ENCODE data around the gene NOD1.

The NOD1 gene

DNA sequence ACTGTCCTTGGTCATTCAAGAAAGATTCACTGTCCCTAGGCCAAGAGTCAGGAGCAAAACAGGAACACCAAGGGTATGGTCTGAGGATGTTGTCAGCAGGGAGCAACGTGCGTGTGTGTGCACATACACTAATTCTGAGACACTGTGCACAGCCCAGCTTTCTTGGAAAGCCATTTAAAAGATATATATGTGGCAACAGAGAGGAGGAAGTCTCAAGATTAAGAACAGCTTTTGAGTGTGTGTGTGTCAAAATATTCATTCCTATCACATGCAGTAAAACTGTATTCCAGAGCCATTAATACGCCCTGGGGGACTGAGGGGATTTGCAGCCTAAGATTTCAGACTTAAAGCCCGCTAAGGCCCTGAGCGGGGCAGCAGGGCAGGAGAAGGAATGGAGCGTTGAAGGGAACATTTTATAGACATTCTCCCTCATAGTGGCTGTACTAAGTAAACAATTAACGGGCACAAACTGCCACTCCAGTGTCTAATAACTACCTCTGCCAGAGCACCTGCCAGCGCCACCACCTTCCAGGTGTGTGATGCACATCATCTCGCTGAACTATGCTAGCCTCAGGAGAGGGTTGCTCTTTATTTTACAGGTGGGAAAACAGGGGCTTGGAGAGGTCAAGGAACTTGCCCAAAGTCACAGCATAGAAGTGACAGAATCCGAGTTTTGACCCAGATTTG, 2.0 kb downstream of the NOD1 start:
- Histone ChIP-seq H3K27me3 (ENCODE audit: control insufficient read depth in 3 of 3, insufficient read depth in 3 of 3, low read depth in 1 of 3, low read length in 3 of 3) (peaks cover 0 to 21% (median 0%) of the 10 kb centered on the region in 3 experiments), H4K91ac (ENCODE audit: low read depth, low read length, poor library complexity) (no peak overlapping the region), H3K9ac (ENCODE audit: low read depth, low read length, poor library complexity) (no peak overlapping the region), H3K27ac (replicated peaks; ENCODE audit: low read length) (no peak overlapping the region), H2BK15ac (ENCODE audit: low read length) (no peak overlapping the region), H3K4me1 (ENCODE audit: control insufficient read depth in 2 of 2, insufficient read depth in 1 of 2, low read depth in 1 of 2, low read length in 2 of 2) (peaks cover 7% of the 10 kb centered on the region in 2 donors), H3K18ac (ENCODE audit: low read length) (no peak overlapping the region), H3K14ac (ENCODE audit: low read length) (no peak overlapping the region), H2BK5ac (ENCODE audit: low read length) (no peak overlapping the region), H3K4me2 (ENCODE audit: insufficient read depth, low read length, poor library complexity, severe bottlenecking) (no peak overlapping the region), H3K9me3 (replicated peaks in 1 of 2; ENCODE audit: control insufficient read depth in 2 of 2, insufficient read depth in 1 of 2, low read depth in 1 of 2, low read length in 2 of 2) (no peaks in the 10 kb centered on the region), H3K4me3 (ENCODE audit: low read length in 2 of 2) (no peak overlapping the region), H2AK5ac (ENCODE audit: low read depth, low read length) (no peak overlapping the region), H2AFZ (ENCODE audit: low read length) (no peak overlapping the region), H2BK120ac (ENCODE audit: low read depth, low read length) (no peak overlapping the region), H2BK12ac (ENCODE audit: low read length) (no peak overlapping the region), H3K79me1 (ENCODE audit: low read depth, low read length) (no peaks in the 10 kb centered on the region), H3K23ac (ENCODE audit: low read depth, low read length, poor library complexity) (no peak overlapping the region), H3K36me3 (replicated peaks in 1 of 2; ENCODE audit: control insufficient read depth in 2 of 2, insufficient read depth in 2 of 2, low read length in 2 of 2) (no peaks in the 10 kb centered on the region), H4K8ac (ENCODE audit: low read depth, low read length) (no peak overlapping the region), H3K4ac (ENCODE audit: low read length) (no peak overlapping the region)
- DNase-seq (ENCODE audit: low spot score): no peak
- WGBS, 2 donors (ENCODE audit: extremely low coverage in 2 of 2, insufficient read length in 2 of 2, insufficient replicate concordance in 1 of 2): no CpG with 5 or more reads among the region's 10 CpGs

DNA sequence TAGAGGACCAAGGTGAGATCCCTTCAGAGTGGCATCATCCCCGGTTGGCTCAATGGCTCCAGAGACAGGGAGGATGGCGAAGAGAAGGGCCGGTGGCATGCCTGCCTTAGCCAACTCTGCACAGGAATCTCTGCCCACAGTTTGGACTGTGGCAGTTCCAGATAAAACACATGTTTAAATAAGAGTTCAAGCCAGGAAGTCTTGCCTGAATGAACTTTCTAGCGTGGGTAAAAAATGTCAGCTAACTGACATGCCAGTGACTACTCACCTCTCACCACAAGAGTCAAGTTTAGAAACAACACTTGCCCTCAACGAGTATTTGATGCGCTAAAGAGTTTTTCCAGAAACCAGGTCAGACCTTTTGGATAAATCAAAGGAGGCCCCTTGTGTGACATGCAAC, 3.0 kb downstream of the NOD1 start:
- Histone ChIP-seq H3K4me1 (ENCODE audit: control insufficient read depth in 2 of 2, insufficient read depth in 1 of 2, low read depth in 1 of 2, low read length in 2 of 2) (peaks cover 14 to 17% of the 10 kb centered on the region in 2 donors), H3K9ac (ENCODE audit: low read depth, low read length, poor library complexity) (no peak overlapping the region), H3K9me3 (replicated peaks in 1 of 2; ENCODE audit: control insufficient read depth in 2 of 2, insufficient read depth in 1 of 2, low read depth in 1 of 2, low read length in 2 of 2) (no peaks in the 10 kb centered on the region), H2AK5ac (ENCODE audit: low read depth, low read length) (no peak overlapping the region), H3K14ac (ENCODE audit: low read length) (no peak overlapping the region), H2AFZ (ENCODE audit: low read length) (no peak overlapping the region), H2BK12ac (ENCODE audit: low read length) (no peak overlapping the region), H3K4me3 (ENCODE audit: low read length in 2 of 2) (no peak overlapping the region), H3K79me1 (ENCODE audit: low read depth, low read length) (no peaks in the 10 kb centered on the region), H2BK15ac (ENCODE audit: low read length) (no peak overlapping the region), H3K18ac (ENCODE audit: low read length) (no peak overlapping the region), H2BK5ac (ENCODE audit: low read length) (no peak overlapping the region), H3K27me3 (ENCODE audit: control insufficient read depth in 3 of 3, insufficient read depth in 3 of 3, low read depth in 1 of 3, low read length in 3 of 3) (peaks cover 0 to 12% (median 0%) of the 10 kb centered on the region in 3 experiments), H2BK120ac (ENCODE audit: low read depth, low read length) (no peak overlapping the region), H4K8ac (ENCODE audit: low read depth, low read length) (no peak overlapping the region), H3K4me2 (ENCODE audit: insufficient read depth, low read length, poor library complexity, severe bottlenecking) (no peak overlapping the region), H4K91ac (ENCODE audit: low read depth, low read length, poor library complexity) (no peak overlapping the region), H3K36me3 (replicated peaks in 1 of 2; ENCODE audit: control insufficient read depth in 2 of 2, insufficient read depth in 2 of 2, low read length in 2 of 2) (no peaks in the 10 kb centered on the region), H3K4ac (ENCODE audit: low read length) (no peak overlapping the region), H3K27ac (replicated peaks; ENCODE audit: low read length) (no peak overlapping the region), H3K23ac (ENCODE audit: low read depth, low read length, poor library complexity) (no peak overlapping the region)
- WGBS, 2 donors (ENCODE audit: extremely low coverage in 2 of 2, insufficient read length in 2 of 2, insufficient replicate concordance in 1 of 2): no CpG with 5 or more reads among the region's 6 CpGs
- no peak for DNase-seq (ENCODE audit: low spot score)

DNA sequence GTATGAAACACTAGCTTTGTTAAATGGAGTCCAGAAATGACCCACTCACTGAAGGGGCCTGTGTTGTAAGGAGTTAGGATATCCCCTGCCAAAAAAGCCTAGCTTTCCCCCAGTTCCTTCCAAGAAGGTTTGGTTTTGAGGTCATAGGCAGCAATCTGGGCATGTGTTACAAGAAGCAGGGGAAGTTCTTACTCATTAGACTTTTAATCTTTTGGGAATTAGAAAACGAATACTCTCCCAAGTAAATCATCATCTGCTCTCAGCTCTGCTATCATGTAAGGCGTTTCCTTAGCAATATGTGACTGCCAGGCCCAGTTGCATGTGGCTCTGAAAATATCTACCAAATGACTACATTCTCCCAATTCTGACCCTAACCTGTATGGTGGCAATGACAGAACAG, 3.7 kb downstream of the NOD1 start:
- H2AFZ ChIP-seq (ENCODE audit: low read length): no peak overlapping the region
- WGBS, 2 donors (ENCODE audit: extremely low coverage in 2 of 2, insufficient read length in 2 of 2, insufficient replicate concordance in 1 of 2): no CpG with 5 or more reads among the region's 2 CpGs
- H4K91ac ChIP-seq (ENCODE audit: low read depth, low read length, poor library complexity): no peak overlapping the region
- H3K4me2 ChIP-seq (ENCODE audit: insufficient read depth, low read length, poor library complexity, severe bottlenecking): no peak overlapping the region
- no peak overlapping the region for H2BK5ac ChIP-seq (ENCODE audit: low read length)
- H3K4me3 ChIP-seq (ENCODE audit: low read length in 2 of 2): no peak overlapping the region
- no peak overlapping the region for H2AK5ac ChIP-seq (ENCODE audit: low read depth, low read length)
- H3K79me1 ChIP-seq (ENCODE audit: low read depth, low read length): no peaks in the 10 kb centered on the region
- H3K36me3 ChIP-seq (replicated peaks in 1 of 2; ENCODE audit: control insufficient read depth in 2 of 2, insufficient read depth in 2 of 2, low read length in 2 of 2): no peaks in the 10 kb centered on the region
- H3K4ac ChIP-seq (ENCODE audit: low read length): no peak overlapping the region
- H3K14ac ChIP-seq (ENCODE audit: low read length): no peak overlapping the region
- H2BK15ac ChIP-seq (ENCODE audit: low read length): no peak overlapping the region
- H3K27ac ChIP-seq (replicated peaks; ENCODE audit: low read length): no peak overlapping the region
- H2BK120ac ChIP-seq (ENCODE audit: low read depth, low read length): no peak overlapping the region
- H3K18ac ChIP-seq (ENCODE audit: low read length): no peak overlapping the region
- peaks cover 14 to 17% of the 10 kb centered on the region in 2 donors for H3K4me1 ChIP-seq (ENCODE audit: control insufficient read depth in 2 of 2, insufficient read depth in 1 of 2, low read depth in 1 of 2, low read length in 2 of 2)
- no peak for DNase-seq (ENCODE audit: low spot score)
- H3K27me3 ChIP-seq (ENCODE audit: control insufficient read depth in 3 of 3, insufficient read depth in 3 of 3, low read depth in 1 of 3, low read length in 3 of 3): peaks cover 0 to 8% (median 0%) of the 10 kb centered on the region in 3 experiments
- no peak overlapping the region for H2BK12ac ChIP-seq (ENCODE audit: low read length)
- H3K9me3 ChIP-seq (replicated peaks in 1 of 2; ENCODE audit: control insufficient read depth in 2 of 2, insufficient read depth in 1 of 2, low read depth in 1 of 2, low read length in 2 of 2): no peaks in the 10 kb centered on the region
- no peak overlapping the region for H4K8ac ChIP-seq (ENCODE audit: low read depth, low read length)
- no peak overlapping the region for H3K23ac ChIP-seq (ENCODE audit: low read depth, low read length, poor library complexity)
- no peak overlapping the region for H3K9ac ChIP-seq (ENCODE audit: low read depth, low read length, poor library complexity)

DNA sequence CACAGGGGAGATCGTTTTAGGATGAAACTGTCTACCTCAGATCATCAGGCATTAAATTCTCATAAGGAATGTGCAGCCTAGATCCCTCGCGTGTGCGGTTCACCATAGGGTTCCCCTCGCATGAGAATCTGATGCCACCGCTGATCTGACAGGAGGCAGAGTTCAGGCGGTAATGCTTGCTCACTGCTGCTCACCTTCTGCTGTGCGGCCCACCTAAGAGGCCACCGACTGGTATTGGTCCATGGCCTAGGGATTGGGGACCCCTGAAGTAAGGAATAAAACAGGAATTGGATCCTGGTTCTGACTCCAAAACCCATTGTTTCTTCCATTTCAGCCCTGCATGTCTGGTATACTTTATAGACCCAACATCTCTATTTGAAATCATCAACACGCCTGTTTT, 4.1 kb downstream of the NOD1 start:
- Histone ChIP-seq H3K4me3 (ENCODE audit: low read length in 2 of 2) (no peak overlapping the region), H2AFZ (ENCODE audit: low read length) (no peak overlapping the region), H4K91ac (ENCODE audit: low read depth, low read length, poor library complexity) (no peak overlapping the region), H3K36me3 (replicated peaks in 1 of 2; ENCODE audit: control insufficient read depth in 2 of 2, insufficient read depth in 2 of 2, low read length in 2 of 2) (no peaks in the 10 kb centered on the region), H2BK12ac (ENCODE audit: low read length) (no peak overlapping the region), H3K27me3 (ENCODE audit: control insufficient read depth in 3 of 3, insufficient read depth in 3 of 3, low read depth in 1 of 3, low read length in 3 of 3) (peaks cover 0 to 5% (median 0%) of the 10 kb centered on the region in 3 experiments), H3K79me1 (ENCODE audit: low read depth, low read length) (no peaks in the 10 kb centered on the region), H2BK120ac (ENCODE audit: low read depth, low read length) (no peak overlapping the region), H3K4me2 (ENCODE audit: insufficient read depth, low read length, poor library complexity, severe bottlenecking) (no peak overlapping the region), H3K27ac (replicated peaks; ENCODE audit: low read length) (no peak overlapping the region), H3K23ac (ENCODE audit: low read depth, low read length, poor library complexity) (no peak overlapping the region), H2AK5ac (ENCODE audit: low read depth, low read length) (no peak overlapping the region), H2BK5ac (ENCODE audit: low read length) (no peak overlapping the region), H3K4ac (ENCODE audit: low read length) (no peak overlapping the region), H4K8ac (ENCODE audit: low read depth, low read length) (no peak overlapping the region), H3K18ac (ENCODE audit: low read length) (no peak overlapping the region), H3K4me1 (ENCODE audit: control insufficient read depth in 2 of 2, insufficient read depth in 1 of 2, low read depth in 1 of 2, low read length in 2 of 2) (peaks cover 18 to 19% of the 10 kb centered on the region in 2 donors), H3K9me3 (replicated peaks in 1 of 2; ENCODE audit: control insufficient read depth in 2 of 2, insufficient read depth in 1 of 2, low read depth in 1 of 2, low read length in 2 of 2) (no peaks in the 10 kb centered on the region), H3K14ac (ENCODE audit: low read length) (no peak overlapping the region), H3K9ac (ENCODE audit: low read depth, low read length, poor library complexity) (no peak overlapping the region), H2BK15ac (ENCODE audit: low read length) (no peak overlapping the region)
- WGBS, 2 donors (ENCODE audit: extremely low coverage in 2 of 2, insufficient read length in 2 of 2, insufficient replicate concordance in 1 of 2): no CpG with 5 or more reads among the region's 10 CpGs
- no peak for DNase-seq (ENCODE audit: low spot score)
